GM12872 (cell line): Measurements from ENCODE around the gene FBLN7.

Experiments
- CTCF ChIP-seq: IDR thresholded peaks from 3 replicates; pipeline ENCODE4 v1.5.1; 2011; ENCODE audit warnings: low read depth, mild to moderate bottlenecking, low read length, moderate library complexity; ENCODE audit not compliant: insufficient read depth

Gene FBLN7

GRCh38 chr2:112195950-112196349 lies 57.8 kb downstream of the FBLN7 start:
- TF ChIP-seq CTCF: no peak

GRCh38 chr2:112197868-112198267 lies 59.7 kb downstream of the FBLN7 start:
- no peak for TF ChIP-seq CTCF

DNA sequence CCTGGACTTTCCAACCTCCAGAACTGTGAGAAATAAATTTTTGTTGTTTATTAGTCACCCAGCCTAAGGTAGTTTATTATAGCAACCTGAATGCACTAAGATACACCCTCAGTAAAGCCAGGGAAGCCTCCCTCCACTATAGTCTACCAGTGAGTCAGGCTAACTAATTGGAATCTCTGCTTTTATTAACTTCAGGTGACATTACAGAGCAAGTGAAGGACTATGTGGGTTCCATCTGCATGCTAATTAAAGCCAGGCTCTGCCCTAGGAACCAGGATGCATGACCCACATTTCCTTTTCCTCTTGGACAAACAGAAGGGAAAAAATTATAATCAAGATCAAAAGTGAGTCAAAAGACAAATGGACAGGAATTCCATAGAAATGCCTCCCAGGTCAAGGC lies 60.6 kb downstream of the FBLN7 start:
- TF ChIP-seq CTCF: no peak

DNA sequence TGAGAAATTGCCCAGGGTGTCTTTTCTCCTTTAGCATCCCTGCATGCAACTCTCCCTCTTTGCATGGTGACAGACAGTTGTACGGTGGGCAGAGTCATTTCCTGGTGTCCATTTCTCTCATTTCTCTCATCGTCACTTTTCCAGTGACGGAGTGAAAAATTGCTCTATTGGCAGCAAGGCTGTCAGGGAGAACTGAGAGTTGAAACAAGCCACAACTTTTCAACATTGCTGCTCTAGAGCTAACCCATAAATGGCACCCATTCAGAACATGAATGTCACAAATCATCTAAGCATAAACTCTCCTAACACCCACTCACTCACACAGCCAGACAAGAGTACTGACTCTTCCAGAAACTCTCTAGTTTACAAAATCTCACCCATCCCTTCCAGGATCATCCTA lies 61.0 kb downstream of the FBLN7 start:
- TF ChIP-seq CTCF: no peak

DNA sequence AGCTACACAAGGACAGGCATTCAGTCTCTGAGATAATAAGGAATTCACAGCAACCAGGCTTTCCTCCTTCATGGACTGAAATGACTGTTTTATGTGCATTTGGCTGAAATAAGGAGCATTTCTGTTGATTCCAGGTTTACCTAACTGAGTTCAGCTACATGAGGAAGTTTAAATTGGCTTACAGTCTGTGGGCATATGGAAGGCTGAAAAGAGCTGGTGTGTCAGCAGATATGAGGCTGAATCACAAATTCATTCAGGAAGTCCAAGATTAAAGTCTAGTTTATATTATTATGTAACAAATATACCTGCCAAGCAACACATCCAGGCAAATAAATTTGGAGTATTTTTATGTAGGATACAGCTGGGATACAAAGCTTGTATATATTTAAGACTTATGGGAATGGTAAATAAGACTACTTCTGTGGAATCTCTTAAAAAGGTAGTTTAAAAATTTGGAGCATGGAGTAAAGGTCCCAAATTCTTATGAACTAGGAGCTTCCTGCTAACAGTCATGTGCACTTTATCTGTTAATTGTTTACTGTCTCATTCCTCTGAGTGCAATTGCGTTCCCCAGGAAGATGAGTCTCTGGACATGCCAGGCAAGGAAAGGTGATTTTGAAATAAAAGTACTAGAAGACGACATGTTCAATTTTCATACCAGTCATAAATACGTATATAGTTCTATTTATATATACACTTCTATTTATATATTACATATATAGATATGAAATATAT lies 63.7 kb downstream of the FBLN7 start:
- no peak for TF ChIP-seq CTCF

GRCh38 chr2:112204411-112204810 lies 66.2 kb downstream of the FBLN7 start:
- TF ChIP-seq CTCF: no peak

- TF ChIP-seq CTCF: 0 out of 3 replicates have a peak, but pooled peaks have one; percentile 7
Observed at GRCh38 chr2:112216167-112216566, 78.0 kb downstream of the FBLN7 start.
